Measurements from ENCODE around the gene PLAC1. TPM values are rescaled to one million over a fixed set of nuclear protein-coding genes. Genes with fewer than 3 reads are reported as not detected.

The PLAC1 gene
- total RNA-seq, 1 experiment from 2014 or later = not detected

DNA sequence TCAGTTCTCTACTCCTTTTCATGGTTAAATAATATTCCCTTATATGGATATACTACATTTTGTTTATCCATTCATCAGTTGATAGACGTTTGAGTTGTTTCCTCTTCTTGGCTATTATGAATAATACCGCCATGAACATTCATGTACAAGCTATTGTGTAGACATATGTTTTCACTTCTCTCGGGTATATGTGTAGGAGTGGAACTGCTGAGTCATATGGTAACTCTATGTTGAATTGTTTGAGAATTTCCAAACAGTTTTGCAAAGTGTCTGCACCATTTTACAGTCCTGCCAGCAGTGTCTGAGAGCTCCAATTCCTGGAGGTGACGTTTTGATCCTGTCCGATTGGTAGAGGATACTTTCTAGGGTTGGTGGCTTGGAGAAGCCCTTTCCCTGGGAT, 23.6 kb downstream of the PLAC1 start:
- ATAC-seq = no peak
- Mint-ChIP-seq H3K27me3 (ENCODE audit: low read depth) (no peaks in the 10 kb centered on the region), H3K4me1 (no peaks in the 10 kb centered on the region), H3K9me3 (no peaks in the 10 kb centered on the region), H3K27ac (no peak overlapping the region), H3K36me3 (no peaks in the 10 kb centered on the region), H3K4me3 (no peak overlapping the region)
- DNase-seq (ENCODE audit: low spot score) = no peak
- POLR2A ChIA-PET = no interaction called here
- TF ChIP-seq TEAD1 (CRISPR knock-in tag; IDR thresholded peaks at IDR 0.05) = no peak
- no peak for TF ChIP-seq ETV6 (CRISPR knock-in tag; IDR thresholded peaks at IDR 0.05)
- TF ChIP-seq, protein P1, sequence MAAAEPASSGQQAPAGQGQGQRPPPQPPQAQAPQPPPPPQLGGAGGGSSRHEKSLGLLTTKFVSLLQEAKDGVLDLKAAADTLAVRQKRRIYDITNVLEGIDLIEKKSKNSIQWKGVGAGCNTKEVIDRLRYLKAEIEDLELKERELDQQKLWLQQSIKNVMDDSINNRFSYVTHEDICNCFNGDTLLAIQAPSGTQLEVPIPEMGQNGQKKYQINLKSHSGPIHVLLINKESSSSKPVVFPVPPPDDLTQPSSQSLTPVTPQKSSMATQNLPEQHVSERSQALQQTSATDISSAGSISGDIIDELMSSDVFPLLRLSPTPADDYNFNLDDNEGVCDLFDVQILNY (CRISPR knock-in tag; IDR thresholded peaks at IDR 0.05) = no peak
- no peak for TF ChIP-seq NFATC4 (CRISPR knock-in tag; IDR thresholded peaks at IDR 0.05)
- TF ChIP-seq ELF4 (CRISPR knock-in tag; IDR thresholded peaks at IDR 0.05; ENCODE audit: low read depth) = no peak
- TF ChIP-seq, protein P2, sequence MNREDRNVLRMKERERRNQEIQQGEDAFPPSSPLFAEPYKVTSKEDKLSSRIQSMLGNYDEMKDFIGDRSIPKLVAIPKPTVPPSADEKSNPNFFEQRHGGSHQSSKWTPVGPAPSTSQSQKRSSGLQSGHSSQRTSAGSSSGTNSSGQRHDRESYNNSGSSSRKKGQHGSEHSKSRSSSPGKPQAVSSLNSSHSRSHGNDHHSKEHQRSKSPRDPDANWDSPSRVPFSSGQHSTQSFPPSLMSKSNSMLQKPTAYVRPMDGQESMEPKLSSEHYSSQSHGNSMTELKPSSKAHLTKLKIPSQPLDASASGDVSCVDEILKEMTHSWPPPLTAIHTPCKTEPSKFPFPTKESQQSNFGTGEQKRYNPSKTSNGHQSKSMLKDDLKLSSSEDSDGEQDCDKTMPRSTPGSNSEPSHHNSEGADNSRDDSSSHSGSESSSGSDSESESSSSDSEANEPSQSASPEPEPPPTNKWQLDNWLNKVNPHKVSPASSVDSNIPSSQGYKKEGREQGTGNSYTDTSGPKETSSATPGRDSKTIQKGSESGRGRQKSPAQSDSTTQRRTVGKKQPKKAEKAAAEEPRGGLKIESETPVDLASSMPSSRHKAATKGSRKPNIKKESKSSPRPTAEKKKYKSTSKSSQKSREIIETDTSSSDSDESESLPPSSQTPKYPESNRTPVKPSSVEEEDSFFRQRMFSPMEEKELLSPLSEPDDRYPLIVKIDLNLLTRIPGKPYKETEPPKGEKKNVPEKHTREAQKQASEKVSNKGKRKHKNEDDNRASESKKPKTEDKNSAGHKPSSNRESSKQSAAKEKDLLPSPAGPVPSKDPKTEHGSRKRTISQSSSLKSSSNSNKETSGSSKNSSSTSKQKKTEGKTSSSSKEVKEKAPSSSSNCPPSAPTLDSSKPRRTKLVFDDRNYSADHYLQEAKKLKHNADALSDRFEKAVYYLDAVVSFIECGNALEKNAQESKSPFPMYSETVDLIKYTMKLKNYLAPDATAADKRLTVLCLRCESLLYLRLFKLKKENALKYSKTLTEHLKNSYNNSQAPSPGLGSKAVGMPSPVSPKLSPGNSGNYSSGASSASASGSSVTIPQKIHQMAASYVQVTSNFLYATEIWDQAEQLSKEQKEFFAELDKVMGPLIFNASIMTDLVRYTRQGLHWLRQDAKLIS (CRISPR knock-in tag; IDR thresholded peaks at IDR 0.05; ENCODE audit: borderline replicate concordance) = no peak
- TF ChIP-seq, protein P3, sequence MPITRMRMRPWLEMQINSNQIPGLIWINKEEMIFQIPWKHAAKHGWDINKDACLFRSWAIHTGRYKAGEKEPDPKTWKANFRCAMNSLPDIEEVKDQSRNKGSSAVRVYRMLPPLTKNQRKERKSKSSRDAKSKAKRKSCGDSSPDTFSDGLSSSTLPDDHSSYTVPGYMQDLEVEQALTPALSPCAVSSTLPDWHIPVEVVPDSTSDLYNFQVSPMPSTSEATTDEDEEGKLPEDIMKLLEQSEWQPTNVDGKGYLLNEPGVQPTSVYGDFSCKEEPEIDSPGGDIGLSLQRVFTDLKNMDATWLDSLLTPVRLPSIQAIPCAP (CRISPR knock-in tag; IDR thresholded peaks at IDR 0.05) = no peak
- no peak for TF ChIP-seq NR1H2 (CRISPR knock-in tag; IDR thresholded peaks at IDR 0.05)
- CTCF ChIA-PET = no interaction called here

DNA sequence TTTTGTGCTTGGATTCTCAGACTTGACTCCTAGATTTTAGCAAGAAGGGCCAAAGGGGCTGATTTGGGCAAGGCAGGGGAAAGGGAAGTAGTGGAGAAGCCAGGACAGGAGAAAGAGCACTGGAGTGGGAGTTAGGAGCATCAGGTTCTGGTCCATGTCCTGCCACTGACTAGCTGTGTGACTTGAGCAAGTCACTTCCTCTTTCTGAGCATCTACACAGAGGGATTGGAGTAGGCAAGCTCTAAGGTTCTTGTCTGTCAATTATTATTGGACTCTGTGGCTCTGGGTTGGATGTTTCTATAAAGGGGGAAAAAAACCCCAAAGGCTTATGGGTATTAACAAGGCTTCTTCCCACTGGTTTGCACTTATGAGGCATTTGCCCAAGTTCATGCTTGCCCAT, 24.4 kb downstream of the PLAC1 start:
- Mint-ChIP-seq H3K27me3 (ENCODE audit: low read depth) (no peaks in the 10 kb centered on the region), H3K4me1 (no peaks in the 10 kb centered on the region)
- POLR2A ChIA-PET = no interaction called here

DNA sequence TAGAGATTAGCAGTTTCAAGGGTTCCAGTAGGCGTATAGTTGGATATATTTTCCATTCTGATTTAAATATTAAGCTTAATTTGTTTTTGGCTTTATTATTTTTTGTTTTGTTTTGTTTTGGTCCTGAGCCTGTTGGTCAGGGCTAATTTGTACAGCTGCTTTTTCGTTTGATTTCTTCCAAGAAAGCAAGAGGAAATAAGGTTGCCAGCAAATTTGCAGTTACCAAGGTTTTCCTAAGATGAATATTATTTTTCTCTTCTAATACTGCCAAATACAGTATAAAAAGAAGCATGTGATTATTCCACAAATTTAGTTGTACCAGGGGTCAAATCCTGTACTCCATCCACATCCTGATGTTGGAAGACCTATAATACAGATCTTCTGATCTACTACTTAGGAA, 24.9 kb downstream of the PLAC1 start:
- Mint-ChIP-seq H3K4me1 (no peaks in the 10 kb centered on the region), H3K9me3 (no peaks in the 10 kb centered on the region), H3K27ac (no peak overlapping the region), H3K4me3 (no peak overlapping the region), H3K27me3 (ENCODE audit: low read depth) (no peaks in the 10 kb centered on the region), H3K36me3 (no peaks in the 10 kb centered on the region)
- ATAC-seq = no peak
- POLR2A ChIA-PET = no interaction called here
- DNase-seq (ENCODE audit: low spot score) = no peak
- CTCF ChIA-PET = no interaction called here
- TF ChIP-seq NFYB (CRISPR knock-in tag; conservative IDR thresholded peaks at IDR 0.05; ENCODE audit: low read depth) = no peak
- TF ChIP-seq, protein P4, sequence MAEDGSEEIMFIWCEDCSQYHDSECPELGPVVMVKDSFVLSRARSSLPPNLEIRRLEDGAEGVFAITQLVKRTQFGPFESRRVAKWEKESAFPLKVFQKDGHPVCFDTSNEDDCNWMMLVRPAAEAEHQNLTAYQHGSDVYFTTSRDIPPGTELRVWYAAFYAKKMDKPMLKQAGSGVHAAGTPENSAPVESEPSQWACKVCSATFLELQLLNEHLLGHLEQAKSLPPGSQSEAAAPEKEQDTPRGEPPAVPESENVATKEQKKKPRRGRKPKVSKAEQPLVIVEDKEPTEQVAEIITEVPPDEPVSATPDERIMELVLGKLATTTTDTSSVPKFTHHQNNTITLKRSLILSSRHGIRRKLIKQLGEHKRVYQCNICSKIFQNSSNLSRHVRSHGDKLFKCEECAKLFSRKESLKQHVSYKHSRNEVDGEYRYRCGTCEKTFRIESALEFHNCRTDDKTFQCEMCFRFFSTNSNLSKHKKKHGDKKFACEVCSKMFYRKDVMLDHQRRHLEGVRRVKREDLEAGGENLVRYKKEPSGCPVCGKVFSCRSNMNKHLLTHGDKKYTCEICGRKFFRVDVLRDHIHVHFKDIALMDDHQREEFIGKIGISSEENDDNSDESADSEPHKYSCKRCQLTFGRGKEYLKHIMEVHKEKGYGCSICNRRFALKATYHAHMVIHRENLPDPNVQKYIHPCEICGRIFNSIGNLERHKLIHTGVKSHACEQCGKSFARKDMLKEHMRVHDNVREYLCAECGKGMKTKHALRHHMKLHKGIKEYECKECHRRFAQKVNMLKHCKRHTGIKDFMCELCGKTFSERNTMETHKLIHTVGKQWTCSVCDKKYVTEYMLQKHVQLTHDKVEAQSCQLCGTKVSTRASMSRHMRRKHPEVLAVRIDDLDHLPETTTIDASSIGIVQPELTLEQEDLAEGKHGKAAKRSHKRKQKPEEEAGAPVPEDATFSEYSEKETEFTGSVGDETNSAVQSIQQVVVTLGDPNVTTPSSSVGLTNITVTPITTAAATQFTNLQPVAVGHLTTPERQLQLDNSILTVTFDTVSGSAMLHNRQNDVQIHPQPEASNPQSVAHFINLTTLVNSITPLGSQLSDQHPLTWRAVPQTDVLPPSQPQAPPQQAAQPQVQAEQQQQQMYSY (CRISPR knock-in tag; IDR thresholded peaks at IDR 0.05) = no peak
- TF ChIP-seq JUN (CRISPR knock-in tag; IDR thresholded peaks at IDR 0.05) = no peak
- TF ChIP-seq, protein P5, sequence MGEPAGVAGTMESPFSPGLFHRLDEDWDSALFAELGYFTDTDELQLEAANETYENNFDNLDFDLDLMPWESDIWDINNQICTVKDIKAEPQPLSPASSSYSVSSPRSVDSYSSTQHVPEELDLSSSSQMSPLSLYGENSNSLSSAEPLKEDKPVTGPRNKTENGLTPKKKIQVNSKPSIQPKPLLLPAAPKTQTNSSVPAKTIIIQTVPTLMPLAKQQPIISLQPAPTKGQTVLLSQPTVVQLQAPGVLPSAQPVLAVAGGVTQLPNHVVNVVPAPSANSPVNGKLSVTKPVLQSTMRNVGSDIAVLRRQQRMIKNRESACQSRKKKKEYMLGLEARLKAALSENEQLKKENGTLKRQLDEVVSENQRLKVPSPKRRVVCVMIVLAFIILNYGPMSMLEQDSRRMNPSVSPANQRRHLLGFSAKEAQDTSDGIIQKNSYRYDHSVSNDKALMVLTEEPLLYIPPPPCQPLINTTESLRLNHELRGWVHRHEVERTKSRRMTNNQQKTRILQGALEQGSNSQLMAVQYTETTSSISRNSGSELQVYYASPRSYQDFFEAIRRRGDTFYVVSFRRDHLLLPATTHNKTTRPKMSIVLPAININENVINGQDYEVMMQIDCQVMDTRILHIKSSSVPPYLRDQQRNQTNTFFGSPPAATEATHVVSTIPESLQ (CRISPR knock-in tag; IDR thresholded peaks at IDR 0.05) = no peak
- TF ChIP-seq FOXK1 (CRISPR knock-in tag; IDR thresholded peaks at IDR 0.05) = no peak
- no peak for TF ChIP-seq ZBTB21 (CRISPR knock-in tag; IDR thresholded peaks at IDR 0.05; ENCODE audit: borderline replicate concordance)
- TF ChIP-seq ZNF671 (CRISPR knock-in tag; IDR thresholded peaks at IDR 0.05) = no peak
- no peak for TF ChIP-seq ZNF423 (CRISPR knock-in tag; IDR thresholded peaks at IDR 0.05)
- no peak for TF ChIP-seq NR1H2 (CRISPR knock-in tag; IDR thresholded peaks at IDR 0.05)
- TF ChIP-seq ETV6 (CRISPR knock-in tag; IDR thresholded peaks at IDR 0.05) = no peak

More for the DNA sequence above, 24.4 kb downstream of the PLAC1 start:
- Mint-ChIP-seq H3K27ac (no peak overlapping the region), H3K4me3 (no peak overlapping the region), H3K9me3 (no peaks in the 10 kb centered on the region), H3K36me3 (no peaks in the 10 kb centered on the region)
- TF ChIP-seq, protein P6, sequence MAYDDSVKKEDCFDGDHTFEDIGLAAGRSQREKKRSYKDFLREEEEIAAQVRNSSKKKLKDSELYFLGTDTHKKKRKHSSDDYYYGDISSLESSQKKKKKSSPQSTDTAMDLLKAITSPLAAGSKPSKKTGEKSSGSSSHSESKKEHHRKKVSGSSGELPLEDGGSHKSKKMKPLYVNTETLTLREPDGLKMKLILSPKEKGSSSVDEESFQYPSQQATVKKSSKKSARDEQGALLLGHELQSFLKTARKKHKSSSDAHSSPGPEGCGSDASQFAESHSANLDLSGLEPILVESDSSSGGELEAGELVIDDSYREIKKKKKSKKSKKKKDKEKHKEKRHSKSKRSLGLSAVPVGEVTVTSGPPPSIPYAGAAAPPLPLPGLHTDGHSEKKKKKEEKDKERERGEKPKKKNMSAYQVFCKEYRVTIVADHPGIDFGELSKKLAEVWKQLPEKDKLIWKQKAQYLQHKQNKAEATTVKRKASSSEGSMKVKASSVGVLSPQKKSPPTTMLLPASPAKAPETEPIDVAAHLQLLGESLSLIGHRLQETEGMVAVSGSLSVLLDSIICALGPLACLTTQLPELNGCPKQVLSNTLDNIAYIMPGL (CRISPR knock-in tag; IDR thresholded peaks at IDR 0.05) = no peak
- TF ChIP-seq GRHL2 (CRISPR knock-in tag; IDR thresholded peaks at IDR 0.05; ENCODE audit: insufficient replicate concordance, severe bottlenecking) = no peak
- TF ChIP-seq, protein P1 (CRISPR knock-in tag; IDR thresholded peaks at IDR 0.05) = no peak
- TF ChIP-seq RELA (CRISPR knock-in tag; IDR thresholded peaks at IDR 0.05; ENCODE audit: borderline replicate concordance) = no peak
- CTCF ChIA-PET = no interaction called here
- no peak for ATAC-seq
- DNase-seq (ENCODE audit: low spot score) = no peak

Measured in WTC11 (cell line).